GM23338 (cell line): ENCODE results near the gene TBX1.

Experiments used
- CREB1 ChIP-seq: fragments of 250-450 bp; sonication (Bioruptor Pico); IDR thresholded peaks from 2 replicates; pipeline ENCODE4 v1.5.0; 2020; ENCODE audit warnings: low read depth, mild to moderate bottlenecking, moderate library complexity
- CTCF ChIP-seq, 2 experiments: fragments of 200-600 bp in 1 of 2; sonication (generic) in 1 of 2; conservative IDR thresholded peaks; 2 replicates each; pipeline versions ENCODE4 v1.5.1 to v1.6.1; 2016 to 2017; ENCODE audit warnings: antibody characterized with exemption in 2 of 2, low read depth in 2 of 2, mild to moderate bottlenecking in 2 of 2, moderate library complexity in 1 of 2
- ETS1 ChIP-seq: IDR thresholded peaks from 2 replicates; pipeline ENCODE4 v1.6.1; 2016; ENCODE audit warnings: antibody characterized with exemption
- EZH2 ChIP-seq: fragments of 200-600 bp; sonication (generic); IDR thresholded peaks from one replicate; pipeline ENCODE4 v1.8.0; 2017; ENCODE audit warnings: antibody characterized with exemption, mild to moderate bottlenecking, low read depth; ENCODE audit not compliant: unreplicated experiment
- EZH2phosphoT487 ChIP-seq: fragments of 200-600 bp; sonication (generic); IDR thresholded peaks from one replicate; pipeline ENCODE4 v1.8.1; 2018; ENCODE audit warnings: antibody characterized with exemption; ENCODE audit not compliant: unreplicated experiment
- JUNB ChIP-seq: IDR thresholded peaks from one replicate; pipeline ENCODE4 v1.6.1; 2016; ENCODE audit warnings: antibody characterized with exemption; ENCODE audit not compliant: unreplicated experiment
- NANOG ChIP-seq: IDR thresholded peaks from 2 replicates; pipeline ENCODE4 v1.6.1; 2016; ENCODE audit warnings: antibody characterized with exemption, borderline replicate concordance
- POLR2AphosphoS5 ChIP-seq: IDR thresholded peaks from 2 replicates; pipeline ENCODE4 v1.6.1; 2016; ENCODE audit warnings: antibody characterized with exemption, low read depth
- REST ChIP-seq: IDR thresholded peaks from one replicate; pipeline ENCODE4 v1.6.1; 2018; ENCODE audit warnings: antibody characterized with exemption; ENCODE audit not compliant: unreplicated experiment
- ZNF331 ChIP-seq: fragments of 250-450 bp; sonication (Bioruptor Pico); IDR thresholded peaks from 2 replicates; pipeline ENCODE4 v1.5.0; 2020; ENCODE audit warnings: low read depth, mild to moderate bottlenecking, moderate library complexity
- ZNF462 ChIP-seq: fragments of 250-450 bp; sonication (Bioruptor Pico); IDR thresholded peaks from 2 replicates; pipeline ENCODE4 v1.5.0; 2020; ENCODE audit warnings: mild to moderate bottlenecking, moderate library complexity

- TF ChIP-seq CTCF (conservative IDR thresholded peaks at IDR 0.05; ENCODE audit: low read depth in 2 of 2) (no peak), EZH2 (no peak), EZH2phosphoT487 (no peak), JUNB (no peak), ETS1 (no peak), REST (no peak), CREB1 (CRISPR knock-in tag) (no peak), ZNF331 (CRISPR knock-in tag) (no peak), POLR2AphosphoS5 (no peak), ZNF462 (CRISPR knock-in tag) (no peak), NANOG (no peak)
These were observed 46.8 kb downstream of the TBX1 start for GRCh38 chr22:19807161-19807913.
